NCI-H2196 treated with DMSO at 0.1 percent for 48 hours (cell line): ENCODE results near the gene DIAPH1.

Experiments used
- DNase-seq: peaks from one replicate; lab custom pipeline; 2025; ENCODE audit not compliant: unreplicated experiment; lab: John Stamatoyannopoulos, UW

Gene DIAPH1

DNA sequence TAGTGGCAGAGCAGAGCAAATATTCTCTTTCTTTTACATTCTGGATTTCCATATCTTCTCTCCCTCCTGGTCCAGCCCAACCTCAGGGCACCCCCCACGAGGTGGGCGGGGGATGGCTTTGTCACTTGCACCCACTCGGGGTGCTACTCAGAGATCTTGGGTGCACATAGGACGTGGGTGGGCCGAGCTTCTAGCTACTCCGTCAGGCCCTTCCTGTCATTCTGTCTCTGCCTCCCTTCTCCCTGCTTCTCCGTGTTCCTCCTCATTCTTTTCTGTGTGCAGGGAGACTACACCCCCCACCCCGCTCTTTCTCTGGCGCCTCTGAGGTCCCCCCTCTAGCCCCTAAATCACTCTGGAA, 110.4 kb downstream of the DIAPH1 start:
- DNase-seq, result no peak

DNA sequence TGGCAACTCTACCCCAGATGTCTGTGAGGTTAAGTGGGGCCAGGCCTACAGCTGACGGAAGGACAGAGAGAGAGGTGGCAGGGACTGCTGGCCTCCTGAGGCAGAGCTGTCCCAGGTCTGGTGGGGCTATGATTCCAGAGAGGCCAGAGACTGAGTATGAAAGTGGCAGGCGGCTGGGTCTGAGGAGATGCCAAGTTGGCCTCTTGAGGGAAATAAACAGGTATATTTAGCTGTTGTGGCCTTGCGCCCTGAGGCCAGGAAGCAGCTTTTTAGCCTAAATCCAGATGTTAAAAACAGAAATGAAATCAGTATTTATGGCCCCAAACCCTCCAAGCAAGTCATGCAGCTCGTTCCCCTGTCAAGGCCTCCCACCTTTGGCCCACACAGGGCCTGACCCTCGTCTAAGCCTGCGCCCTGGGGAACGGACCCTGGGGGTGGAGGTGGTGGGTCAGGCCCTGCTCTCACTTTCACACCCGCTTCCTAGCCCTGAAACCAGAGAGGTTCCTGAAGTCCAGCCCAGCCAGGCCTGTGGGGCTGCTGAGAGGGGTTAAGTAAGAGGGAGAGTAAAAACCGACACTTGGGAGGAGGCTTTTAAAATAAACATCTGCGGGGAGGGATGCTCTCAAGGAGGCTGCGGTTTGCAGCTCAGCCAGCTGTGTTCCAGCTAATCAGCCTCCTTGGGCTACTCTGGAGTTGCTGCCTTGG, 111.3 kb downstream of the DIAPH1 start:
- DNase-seq, result no peak

DNA sequence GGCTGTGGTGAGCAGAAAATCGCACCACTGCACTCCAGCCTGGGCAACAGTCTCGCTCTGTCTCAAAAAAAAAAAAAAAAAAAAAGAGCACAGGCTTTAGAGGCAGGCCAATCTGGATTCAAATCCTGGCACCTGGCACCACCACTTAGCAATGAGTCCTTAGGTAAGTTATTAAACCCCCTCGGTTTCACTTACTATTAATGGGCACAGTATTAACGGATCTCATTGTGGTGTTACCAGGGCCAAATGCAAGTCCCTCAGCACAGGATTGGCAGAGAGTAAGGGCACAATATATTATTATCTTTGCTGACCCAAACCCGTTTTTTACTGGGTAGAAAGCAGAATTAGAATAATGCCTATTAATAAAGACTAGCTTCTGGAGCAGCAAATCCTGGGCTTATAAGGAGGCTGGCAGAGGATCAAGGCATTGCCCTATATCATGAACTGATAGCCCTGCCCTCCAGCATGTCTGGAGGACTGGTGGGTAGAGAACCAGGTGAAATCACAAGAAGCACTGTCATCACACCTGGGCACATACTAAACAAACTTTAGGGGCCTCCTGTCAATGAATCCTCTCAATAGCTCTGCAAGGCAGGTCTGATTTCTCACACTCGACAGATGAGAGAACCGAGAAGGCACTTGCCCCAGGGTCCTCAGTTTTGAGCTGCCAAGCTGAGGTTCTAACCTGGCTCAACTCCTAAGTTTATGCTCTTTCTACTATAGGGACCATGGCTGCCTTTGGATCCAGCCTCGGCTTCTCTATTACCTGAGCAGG, 112.2 kb downstream of the DIAPH1 start:
- no peak for DNase-seq

DNA sequence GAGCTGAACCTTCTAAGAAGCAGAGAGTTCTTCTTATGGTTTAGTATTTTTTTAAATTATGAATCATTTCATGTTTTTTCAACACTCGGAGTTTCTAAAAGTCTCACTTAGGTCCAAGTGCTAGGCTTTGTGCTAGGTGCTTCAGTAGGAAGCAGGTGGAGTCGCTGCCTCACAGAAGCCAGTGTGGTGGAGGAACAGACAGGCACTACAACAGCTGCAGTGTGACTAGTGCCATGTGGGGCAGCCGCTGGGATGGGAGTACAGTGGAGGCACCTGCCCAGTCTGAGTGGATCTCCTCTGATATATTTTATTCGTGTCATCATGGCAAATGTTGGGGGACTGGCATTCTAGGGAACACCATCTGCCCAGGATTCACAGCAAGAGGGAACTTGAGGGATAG, 114.6 kb downstream of the DIAPH1 start:
- DNase-seq, result no peak

DNA sequence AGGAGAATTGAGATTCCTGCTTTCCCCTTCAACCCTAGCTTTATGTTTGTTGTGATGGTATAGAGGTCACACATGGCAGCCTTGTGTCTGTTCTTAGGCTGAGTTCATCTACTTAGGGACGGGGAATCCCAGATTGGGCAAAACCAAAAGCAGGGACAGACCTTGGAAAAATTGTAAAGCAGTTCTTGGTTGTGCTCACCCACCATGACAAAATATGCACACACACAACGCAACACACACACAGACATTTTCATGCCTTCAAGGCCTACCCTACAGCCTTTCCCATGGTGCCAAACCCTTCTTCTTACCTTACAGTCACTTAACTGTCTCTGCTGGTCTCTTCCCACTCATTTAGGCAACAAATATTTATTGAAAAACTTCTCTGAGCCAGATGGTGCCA, 115.1 kb downstream of the DIAPH1 start:
- no peak for DNase-seq

DNA sequence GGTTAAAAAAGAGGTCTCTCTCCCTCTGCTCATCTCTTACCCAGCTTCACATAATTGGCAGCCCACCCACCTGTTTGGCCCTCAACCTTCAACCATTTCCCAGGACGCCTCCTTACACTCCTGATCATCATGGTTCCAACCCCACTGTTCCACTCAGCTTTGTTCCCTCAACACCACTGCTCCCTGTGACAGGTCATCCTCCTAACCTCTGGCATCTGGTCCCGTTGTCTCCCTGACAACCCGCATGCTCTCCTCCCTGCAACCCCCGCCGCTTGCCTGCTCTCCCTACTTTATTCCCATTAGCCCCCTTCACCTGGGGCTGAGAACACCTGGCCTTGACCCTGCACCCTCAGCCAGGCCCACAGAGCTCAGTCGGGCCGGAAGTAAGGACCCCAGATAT, 117.0 kb downstream of the DIAPH1 start:
- no peak for DNase-seq

DNA sequence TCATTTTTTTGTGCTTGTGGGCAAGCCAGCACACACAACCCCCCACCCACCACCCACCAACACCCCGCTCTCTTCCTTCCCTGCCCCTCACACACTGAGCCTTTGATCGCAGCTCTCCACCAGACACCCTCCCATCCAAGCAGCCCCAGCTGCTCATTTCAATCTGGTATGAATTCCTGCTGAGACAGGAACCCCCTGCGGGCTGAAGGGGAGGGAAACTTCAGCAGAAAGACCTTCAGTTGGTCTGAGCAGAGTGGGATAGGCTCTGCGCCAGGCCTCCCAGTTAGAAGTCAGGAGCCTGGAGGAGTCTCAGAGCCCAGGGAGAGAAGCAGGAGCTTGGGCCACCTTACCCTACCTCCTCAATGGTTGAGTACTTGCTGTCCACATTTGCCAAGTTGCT, 122.8 kb downstream of the DIAPH1 start:
- DNase-seq, result no peak

DNA sequence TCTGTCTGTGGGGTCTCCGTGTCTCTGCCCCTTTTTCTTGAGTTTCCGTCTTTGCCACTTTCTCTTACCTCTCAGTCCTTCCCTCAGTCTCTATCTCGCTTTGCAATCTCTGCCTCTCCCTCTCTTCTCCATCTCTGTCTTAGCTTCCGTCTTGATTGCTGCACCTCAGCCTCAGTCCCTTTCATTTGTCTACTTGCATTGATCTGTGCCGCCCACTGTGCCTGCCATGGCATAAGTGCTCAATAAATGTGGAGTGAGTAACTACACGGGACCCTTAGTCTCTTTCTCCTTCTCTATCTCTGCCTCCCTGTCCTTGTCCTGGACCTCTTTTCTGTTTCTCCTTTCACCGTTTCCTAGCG, 123.4 kb downstream of the DIAPH1 start:
- DNase-seq, result no peak

DNA sequence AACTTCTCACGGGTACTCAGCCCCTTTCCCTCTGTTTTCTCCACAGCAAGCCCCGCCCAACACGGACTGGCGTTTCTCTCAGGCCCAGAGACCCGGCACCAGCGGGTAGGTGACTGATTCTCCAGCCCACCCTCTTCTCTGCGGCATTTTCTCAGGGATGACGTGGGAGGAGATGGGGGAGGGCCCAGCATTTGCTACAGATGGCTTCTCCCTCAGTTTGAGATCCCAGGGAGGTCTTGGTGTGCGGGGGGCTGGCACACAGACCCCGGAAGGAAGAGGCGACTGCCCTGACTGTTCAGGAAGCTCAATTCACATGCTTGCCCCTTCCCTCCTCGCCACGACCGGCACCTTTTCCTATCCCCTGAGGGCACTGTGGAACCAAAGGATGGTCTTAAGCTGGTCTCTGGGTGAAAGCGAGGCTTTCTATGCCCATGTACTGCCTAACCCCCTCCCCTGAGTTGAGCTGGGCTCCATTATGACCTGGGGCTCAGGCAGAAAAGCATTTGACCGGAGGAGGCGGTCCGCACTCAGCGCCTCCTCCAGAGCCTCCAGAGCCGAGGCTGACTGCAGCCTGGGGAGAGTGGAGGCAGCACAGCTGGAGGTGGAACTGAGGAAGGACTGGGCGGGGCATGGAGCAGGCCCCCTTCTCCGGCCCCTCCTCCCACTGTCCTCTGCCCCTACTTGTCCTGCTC, 123.9 kb downstream of the DIAPH1 start:
- DNase-seq, result no peak

DNA sequence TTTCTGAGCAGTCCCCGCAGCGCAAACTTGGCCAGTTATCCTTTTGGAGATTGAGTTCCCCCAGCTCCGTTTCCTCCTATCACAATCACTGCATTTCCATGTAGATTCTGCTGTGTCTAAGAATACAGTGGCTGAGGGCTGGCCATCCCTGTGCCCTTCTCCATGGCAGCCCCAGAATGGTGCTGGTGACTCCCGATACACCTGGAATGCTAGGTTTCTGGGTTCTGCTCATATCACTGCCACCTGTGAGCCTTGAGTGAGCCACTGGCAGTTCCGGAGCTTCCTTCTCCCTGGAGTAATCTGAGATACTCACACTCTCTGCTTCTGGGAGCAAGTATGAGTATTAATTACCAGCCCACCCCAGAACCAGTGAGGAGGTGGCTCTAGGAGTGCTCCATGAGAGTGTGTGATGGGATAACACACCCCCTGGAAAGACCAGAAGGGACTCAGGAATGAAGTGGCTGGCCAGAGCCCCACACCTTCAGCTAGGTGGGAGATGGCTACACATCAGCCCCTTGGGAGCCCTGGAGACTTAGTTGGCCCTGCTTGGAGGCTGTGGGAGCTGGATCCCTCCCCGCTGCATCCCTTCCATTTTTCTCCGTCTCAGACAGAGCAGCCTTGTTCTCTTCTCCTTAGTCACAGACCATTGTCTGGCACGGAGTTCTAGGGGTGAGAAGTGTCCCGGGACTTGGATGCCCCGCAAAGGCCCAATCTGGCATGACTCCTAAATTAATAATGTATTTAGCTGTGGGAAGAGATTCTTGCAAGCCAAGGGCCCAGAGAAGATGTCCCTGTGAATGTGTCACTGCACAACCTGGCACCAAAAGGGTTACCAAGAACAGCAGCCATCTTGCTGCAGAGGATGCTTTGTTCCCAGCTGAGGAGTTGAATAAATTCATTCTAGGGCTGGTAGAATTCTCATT, 125.0 kb downstream of the DIAPH1 start:
- DNase-seq, result no peak

DNA sequence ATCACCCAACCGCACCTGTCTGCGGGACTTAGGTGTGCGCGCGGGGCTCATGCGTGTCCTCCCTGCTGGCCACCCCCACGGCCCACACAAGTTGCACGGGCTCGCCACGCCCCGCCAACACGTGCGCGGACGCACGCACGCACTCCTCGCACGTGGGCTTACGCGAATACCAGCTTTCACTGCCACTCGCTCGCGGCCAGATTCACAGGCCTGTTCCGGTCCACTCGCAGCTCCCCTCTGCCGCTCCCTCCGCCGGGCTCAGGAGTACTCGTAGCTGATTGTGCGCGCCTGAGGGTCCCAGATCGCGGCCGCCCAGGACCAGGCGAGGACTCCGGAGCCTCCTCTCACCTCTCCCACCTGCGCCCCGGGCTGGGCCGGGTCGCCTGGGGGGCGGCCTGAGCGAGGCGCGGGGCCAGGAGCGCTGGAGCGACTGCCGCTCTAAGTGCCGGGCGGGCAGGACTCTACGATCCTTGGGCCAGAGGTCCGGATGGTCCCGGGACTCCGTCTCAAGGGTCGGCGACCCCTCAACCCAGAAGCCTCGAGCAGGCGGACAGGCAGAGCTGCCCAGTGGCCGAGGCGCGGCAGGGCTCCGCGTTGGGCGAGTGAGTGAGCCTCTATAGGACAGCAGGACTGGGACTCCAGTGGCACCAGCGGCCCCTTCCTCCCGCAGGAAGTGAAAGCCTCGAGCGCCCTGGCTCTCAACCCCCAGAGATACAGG, 126.5 kb downstream of the DIAPH1 start:
- no peak for DNase-seq

DNA sequence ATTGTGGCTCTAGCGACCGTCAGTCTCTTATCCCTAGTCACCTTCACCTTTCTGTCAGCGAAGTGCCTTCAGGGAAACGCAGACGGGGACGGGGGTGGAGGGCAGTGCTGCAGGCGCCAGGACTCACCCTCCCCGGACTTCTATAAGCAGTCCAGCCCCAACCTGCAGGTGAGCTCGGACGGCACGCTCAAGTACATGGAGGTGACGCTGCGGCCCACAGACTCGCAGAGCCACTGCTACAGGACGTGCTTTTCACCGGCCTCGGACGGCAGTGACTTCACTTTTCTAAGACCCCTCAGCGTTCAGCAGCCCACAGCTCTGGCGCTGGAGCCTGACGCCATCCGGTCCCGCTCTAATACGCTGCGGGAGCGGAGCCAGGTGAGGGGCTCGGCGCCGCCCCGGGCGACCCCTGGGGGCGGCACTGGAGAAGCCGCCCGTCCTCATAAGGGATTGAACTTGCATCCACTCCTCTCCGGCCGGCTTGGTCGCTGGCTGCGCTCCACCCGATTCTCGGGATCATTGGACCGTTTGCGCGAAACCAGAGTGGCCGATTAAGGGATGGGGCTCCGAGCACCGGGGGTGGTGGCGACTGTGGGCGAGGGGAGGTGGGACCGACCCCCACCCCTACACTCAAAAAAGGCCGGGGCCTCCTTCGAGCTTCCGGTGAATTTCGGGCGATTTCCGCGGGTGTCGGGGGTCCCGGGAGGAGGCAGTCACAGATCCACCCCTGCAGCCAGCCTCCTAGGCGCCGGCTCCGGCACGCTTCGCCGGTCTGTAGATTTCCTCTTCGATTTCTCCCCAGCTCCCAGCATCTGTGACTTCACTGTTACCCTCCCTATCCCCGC, 127.3 kb downstream of the DIAPH1 start:
- DNase-seq, result no peak

DNA sequence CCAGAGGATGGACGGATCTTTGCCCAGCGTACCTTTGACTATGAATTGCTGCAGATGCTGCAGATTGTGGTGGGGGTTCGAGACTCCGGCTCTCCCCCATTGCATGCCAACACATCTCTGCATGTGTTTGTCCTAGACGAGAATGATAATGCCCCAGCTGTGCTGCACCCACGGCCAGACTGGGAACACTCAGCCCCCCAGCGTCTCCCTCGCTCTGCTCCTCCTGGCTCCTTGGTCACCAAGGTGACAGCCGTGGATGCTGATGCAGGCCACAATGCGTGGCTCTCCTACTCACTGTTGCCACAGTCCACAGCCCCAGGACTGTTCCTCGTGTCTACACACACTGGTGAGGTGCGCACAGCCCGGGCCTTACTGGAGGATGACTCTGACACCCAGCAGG, 128.0 kb downstream of the DIAPH1 start:
- DNase-seq, result no peak

DNA sequence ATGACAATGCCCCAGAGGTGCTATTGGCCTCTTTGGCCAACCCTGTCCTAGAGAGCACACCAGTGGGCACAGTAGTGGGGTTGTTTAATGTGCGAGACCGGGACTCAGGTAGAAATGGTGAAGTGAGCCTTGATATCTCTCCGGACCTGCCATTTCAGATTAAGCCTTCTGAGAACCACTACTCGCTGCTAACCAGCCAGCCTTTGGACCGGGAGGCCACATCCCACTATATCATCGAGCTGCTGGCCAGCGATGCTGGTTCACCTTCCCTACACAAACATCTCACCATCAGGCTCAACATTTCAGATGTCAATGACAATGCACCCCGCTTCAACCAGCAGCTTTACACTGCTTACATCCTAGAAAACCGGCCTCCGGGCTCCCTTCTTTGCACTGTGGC, 128.5 kb downstream of the DIAPH1 start:
- no peak for DNase-seq

DNA sequence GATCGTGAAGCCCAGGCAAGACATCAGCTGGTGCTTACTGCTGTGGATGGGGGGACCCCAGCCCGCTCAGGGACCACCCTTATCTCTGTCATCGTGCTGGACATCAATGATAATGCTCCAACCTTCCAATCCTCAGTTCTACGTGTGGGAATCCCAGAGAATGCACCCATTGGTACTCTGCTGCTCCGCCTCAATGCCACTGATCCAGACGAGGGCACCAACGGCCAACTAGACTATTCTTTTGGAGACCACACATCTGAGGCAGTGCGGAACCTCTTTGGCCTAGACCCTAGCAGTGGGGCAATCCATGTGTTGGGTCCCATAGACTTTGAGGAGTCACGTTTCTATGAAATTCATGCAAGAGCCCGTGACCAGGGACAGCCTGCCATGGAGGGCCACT, 129.0 kb downstream of the DIAPH1 start:
- DNase-seq, result no peak

DNA sequence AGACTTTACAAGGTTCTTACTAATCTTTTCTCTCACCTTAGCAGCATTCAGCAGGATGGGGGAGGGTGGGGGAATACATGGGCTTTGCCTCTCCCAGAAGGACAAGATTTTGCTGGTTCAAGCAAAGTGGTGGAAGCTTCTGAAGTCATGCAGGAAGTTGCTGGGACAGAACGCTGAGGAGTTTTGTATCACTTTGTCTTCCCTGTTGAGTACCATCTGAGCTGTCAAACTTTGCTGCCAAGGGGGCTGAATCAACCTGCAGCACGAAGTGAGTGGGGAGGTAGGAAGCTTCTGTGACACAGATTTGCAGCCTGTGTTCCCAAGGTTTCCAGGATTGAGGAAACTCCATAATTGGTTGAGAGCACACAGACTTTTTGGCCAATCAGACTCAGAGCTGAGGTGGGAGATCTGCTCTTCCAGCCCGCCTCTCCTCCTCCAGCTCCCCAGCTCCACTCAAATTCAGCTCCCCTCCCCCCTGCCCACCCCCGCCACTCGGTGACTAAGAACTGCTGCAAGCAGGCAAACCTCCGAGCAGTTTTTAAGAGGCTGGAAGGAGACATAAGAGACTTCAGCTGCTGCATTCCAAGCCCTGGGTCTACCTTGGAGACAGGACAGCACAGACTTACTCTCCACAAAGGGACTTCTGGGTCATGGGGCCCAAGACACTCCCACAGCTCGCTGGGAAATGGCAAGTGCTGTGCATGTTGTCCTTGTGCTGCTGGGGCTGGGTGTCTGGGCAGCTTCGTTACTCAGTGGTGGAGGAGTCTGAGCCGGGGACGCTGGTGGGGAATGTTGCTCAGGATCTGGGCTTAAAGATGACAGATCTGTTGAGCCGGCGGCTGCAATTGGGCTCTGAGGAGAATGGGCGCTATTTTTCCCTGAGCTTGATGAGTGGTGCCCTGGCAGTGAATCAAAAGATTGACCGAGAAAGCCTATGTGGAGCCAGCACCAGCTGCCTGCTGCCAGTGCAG, 129.9 kb downstream of the DIAPH1 start, which contains the start of gene PCDHGC5:
Gene PCDHGC5 (plus strand): TSS at position 491 of the 971 bp plus-strand sequence. CDS start 160 bp downstream, at position 651.
- no peak for DNase-seq

DNA sequence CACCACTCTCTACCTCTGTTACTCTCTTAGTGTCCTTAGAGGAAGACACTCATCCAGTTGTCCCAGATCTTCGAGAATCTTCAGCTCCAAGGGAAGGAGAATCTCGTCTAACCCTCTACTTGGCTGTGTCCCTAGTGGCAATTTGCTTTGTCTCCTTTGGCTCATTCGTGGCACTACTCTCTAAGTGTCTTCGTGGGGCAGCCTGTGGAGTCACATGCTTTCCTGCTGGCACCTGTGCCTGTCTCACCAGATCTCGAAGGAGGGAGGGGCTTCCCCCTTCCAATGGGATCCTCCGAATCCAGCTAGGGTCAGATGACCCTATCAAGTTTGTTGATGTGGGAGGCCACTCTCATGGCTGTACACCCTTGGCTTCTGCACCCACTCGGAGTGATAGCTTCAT, 131.7 kb downstream of the DIAPH1 start:
- DNase-seq, result no peak

DNA sequence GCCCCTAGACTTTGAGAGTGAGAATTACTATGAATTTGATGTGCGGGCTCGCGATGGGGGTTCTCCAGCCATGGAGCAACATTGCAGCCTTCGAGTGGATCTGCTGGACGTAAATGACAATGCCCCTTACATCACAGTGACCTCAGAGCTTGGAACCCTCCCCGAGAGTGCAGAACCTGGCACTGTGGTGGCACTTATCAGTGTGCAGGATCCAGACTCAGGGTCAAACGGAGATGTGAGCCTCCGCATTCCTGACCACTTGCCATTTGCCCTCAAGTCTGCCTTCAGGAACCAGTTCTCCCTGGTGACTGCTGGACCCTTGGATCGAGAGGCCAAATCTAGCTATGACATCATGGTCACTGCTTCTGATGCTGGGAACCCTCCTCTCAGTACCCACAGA, 132.7 kb downstream of the DIAPH1 start:
- no peak for DNase-seq
